Activated CD4-positive, alpha-beta T cell treated with anti-CD3 and anti-CD28 coated beads, Interleukin-2, amount 10 ng/mL, durations not matched to agents 24 days and 14 days (primary cell): Measurements from ENCODE around the gene ZNF43. TPM values are rescaled to one million over a fixed set of nuclear protein-coding genes. Genes with fewer than 3 reads are reported as not detected.
"Not testable (repeated sequence)": the region's sequence is repeated elsewhere in the genome, so short reads cannot be mapped to it uniquely, and the experiment has no call there.

Experiments
- DNase-seq: peaks from one replicate; pipeline ENCODE4 v3.0.0; 2022
- H3K27ac Mint-ChIP-seq: one replicate; pipeline ENCODE4 v1.8.0; 2022; ENCODE audit warnings: mild to moderate bottlenecking, mixed read lengths
- H3K27me3 Mint-ChIP-seq: one replicate; pipeline ENCODE4 v1.8.0; 2022; ENCODE audit warnings: mixed read lengths
- H3K36me3 Mint-ChIP-seq: one replicate; pipeline ENCODE4 v1.8.0; 2022; ENCODE audit warnings: low read depth, mild to moderate bottlenecking, mixed read lengths
- H3K4me1 Mint-ChIP-seq: one replicate; pipeline ENCODE4 v1.8.0; 2021; ENCODE audit warnings: mixed read lengths
- H3K4me3 Mint-ChIP-seq: one replicate; pipeline ENCODE4 v1.8.0; 2022; ENCODE audit warnings: mild to moderate bottlenecking, moderate library complexity, mixed read lengths
- H3K9me3 Mint-ChIP-seq: one replicate; pipeline ENCODE4 v1.8.0; 2021; ENCODE audit warnings: mixed read lengths
- intact Hi-C: fragments of 100-400 bp; cut with micrococcal nuclease; formaldehyde crosslinking; loops from one replicate; pipeline ENCODE4 v1.15.1; 2023
- total RNA-seq: library from RNA; stranded (reverse); gene quantifications from 2 replicates; pipeline ENCODE4 v1.2.3, GENCODE V29; 2022

ZNF43 gene
- total RNA-seq, result 30.3 and 33.3 TPM in 2 replicates

DNA sequence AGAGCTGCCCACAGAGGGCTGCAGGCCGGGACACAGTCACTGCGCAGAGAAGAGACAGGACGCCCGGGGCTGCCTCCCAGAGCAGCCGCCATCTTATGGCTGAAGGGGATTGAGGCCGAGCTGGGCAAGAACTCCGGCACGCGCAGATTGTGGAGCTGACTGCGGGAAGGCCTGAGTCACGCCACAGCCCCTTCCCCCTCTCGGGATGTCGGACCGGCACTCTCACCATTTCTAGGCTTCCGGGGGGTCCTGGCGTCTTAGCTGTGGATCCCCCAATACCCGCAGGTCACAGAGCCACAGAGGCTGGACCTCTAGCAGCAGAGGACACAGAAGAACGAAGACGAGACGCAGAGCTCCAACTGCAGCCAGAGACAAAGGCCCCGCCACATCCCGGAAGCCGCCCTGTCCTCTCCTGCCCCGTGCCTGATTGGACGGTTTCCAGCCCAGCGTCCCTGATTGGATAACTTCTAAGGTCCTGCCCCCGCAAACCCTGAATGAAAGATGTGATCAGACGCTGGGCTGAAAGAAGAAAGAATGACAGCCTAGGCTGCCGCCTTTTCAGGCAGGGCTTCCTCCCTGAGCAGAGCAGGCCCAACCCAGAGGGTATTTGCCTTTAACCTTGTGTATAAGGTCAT, at the start of gene ZNF43:
Gene ZNF43, minus strand, starts transcription at position 373 of the 635 bp plus-strand sequence. Its CDS starts 144 bp downstream, at position 229.
- peaks cover 3% of the 10 kb centered on the region for H3K4me1 Mint-ChIP-seq
- peak within 1 kb of the TSS; percentile 100 for H3K4me3 Mint-ChIP-seq
- peaks cover 69% of the 10 kb centered on the region for H3K36me3 Mint-ChIP-seq
- intact Hi-C loops, result loop anchor here (1.0 to 5.0 kb wide), 3 partner anchors 16 to 1059 kb away; partner anchors contain the start of genes ZNF100 and ZNF66
- peak; percentile 96 for DNase-seq
- peaks cover 28% of the 10 kb centered on the region for H3K9me3 Mint-ChIP-seq
- peak within 1 kb of the TSS; percentile 100 for H3K27ac Mint-ChIP-seq
- no peaks in the 10 kb centered on the region for H3K27me3 Mint-ChIP-seq

DNA sequence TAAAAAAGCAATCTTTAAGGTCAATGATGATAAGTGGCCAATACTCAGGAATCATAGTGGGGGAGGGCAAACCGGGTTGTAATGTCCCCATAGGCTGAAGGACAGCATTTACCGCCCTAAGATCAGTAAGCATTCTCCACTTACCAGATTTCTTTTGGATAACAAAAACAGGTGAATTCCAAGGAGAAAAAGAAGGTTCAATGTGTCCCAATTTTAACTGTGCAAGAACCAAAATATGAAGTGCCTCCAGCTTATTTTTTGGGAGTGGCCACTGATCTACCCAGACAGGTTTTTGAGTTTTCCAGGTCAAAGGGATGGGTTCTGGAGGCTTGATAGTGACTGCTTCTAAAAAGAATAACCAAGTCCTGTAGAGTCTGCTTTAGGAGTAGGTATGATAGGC, 49.5 kb upstream of the ZNF43 start:
- H3K4me3 Mint-ChIP-seq, DNase-seq, H3K4me1 Mint-ChIP-seq, H3K27me3 Mint-ChIP-seq, H3K27ac Mint-ChIP-seq, intact Hi-C loops, H3K36me3 Mint-ChIP-seq: not testable (repeated sequence)
- peaks cover 31% of the 10 kb centered on the region for H3K9me3 Mint-ChIP-seq

DNA sequence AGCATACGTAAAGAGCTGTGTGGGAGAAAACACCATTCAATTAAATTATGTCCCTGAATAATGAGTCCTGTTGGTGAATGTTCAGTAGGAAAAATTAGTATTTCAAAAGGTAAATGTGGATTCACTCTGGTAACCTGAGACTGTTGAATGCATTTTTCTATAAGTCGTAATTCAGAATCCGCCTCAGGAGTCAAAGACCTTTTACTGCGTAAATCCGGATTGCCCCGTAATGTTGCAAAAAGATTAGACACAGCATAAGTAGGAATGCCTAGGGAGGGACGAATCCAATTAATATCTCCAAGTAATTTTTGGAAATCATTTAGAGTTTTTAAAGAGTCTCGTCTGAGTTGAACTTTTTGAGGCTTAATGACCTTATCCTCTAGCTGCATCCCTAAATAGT, 48.8 kb upstream of the ZNF43 start:
- H3K4me1 Mint-ChIP-seq, H3K36me3 Mint-ChIP-seq, H3K27ac Mint-ChIP-seq, H3K27me3 Mint-ChIP-seq, intact Hi-C loops, H3K4me3 Mint-ChIP-seq, DNase-seq: not testable (repeated sequence)
- peaks cover 31% of the 10 kb centered on the region for H3K9me3 Mint-ChIP-seq

DNA sequence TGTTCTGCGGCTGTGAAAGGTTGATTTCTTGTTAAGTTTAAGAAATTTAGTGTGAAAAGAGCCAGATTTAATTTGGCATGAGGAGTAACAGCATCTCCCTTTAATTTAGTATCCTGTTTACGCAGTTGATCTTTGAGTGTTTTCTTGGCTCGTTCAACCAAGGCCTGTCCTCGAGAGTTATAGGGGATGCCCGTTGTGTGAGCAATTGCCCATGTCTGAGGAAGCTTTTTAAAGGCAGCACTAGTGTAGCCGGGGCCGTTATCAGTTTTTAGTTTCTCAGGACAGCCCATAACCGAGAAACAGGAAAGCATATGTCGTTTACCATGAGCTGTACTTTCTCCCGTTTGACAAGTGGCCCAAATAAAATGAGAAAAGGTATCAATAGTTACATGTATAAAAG, 47.5 kb upstream of the ZNF43 start:
- no peaks in the 10 kb centered on the region for H3K36me3 Mint-ChIP-seq
- H3K4me3 Mint-ChIP-seq, result no peak overlapping the region
- H3K4me1 Mint-ChIP-seq, result no peaks in the 10 kb centered on the region

DNA sequence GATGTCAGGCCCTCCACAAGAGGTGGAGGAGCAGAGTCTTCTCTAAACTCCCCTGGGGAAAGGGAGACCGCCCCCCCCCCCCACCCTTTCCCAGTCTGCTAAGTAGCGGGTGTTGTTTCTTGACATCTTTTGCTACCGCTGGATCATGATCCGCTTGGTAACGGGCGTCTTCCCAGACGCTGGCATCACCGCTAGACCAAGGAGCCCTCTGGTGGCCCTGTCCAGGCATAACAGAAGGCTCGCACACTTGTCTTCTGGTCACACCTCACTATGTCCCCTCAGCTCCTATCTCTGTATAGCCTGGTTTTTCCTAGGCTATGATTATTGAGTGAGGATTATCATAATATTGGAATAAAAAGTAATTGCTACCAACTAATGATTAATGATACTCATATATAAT, 44.8 kb upstream of the ZNF43 start:
- DNase-seq, intact Hi-C loops, H3K27me3 Mint-ChIP-seq, H3K4me1 Mint-ChIP-seq, H3K4me3 Mint-ChIP-seq, H3K36me3 Mint-ChIP-seq, H3K27ac Mint-ChIP-seq: not testable (repeated sequence)
- H3K9me3 Mint-ChIP-seq, result peaks cover 30% of the 10 kb centered on the region

More for the DNA sequence above, 47.5 kb upstream of the ZNF43 start:
- Mint-ChIP-seq H3K9me3 (peaks cover 34% of the 10 kb centered on the region), H3K27ac (no peak overlapping the region), H3K27me3 (no peaks in the 10 kb centered on the region)
- DNase-seq, result no peak
- intact Hi-C loops, result no loop called here

DNA sequence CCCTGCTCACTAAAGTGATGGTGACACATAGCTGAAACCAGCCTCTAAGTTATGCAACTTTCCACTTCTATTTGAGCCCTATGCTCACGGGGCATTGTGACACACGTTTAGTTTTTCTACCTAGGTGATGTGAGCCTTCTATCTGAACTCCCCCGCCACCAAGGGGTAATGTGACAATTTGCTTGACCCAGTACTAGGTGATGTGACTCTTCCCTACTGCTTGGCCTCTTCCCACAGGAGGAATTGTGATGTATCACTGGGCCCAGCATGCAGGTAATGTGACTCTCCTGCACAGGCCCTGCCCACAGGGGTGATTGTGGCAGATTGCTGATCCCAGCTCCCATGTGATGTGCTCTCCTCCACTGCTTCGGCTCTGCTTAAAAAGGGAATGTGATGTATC, 42.7 kb upstream of the ZNF43 start:
- H3K4me1 Mint-ChIP-seq, result no peaks in the 10 kb centered on the region
- no peak overlapping the region for H3K4me3 Mint-ChIP-seq
- intact Hi-C loops, result no loop called here
- no peaks in the 10 kb centered on the region for H3K27me3 Mint-ChIP-seq
- peaks cover 22% of the 10 kb centered on the region for H3K9me3 Mint-ChIP-seq
- no peak for DNase-seq
- H3K27ac Mint-ChIP-seq, result no peak overlapping the region
- H3K36me3 Mint-ChIP-seq, result no peaks in the 10 kb centered on the region

DNA sequence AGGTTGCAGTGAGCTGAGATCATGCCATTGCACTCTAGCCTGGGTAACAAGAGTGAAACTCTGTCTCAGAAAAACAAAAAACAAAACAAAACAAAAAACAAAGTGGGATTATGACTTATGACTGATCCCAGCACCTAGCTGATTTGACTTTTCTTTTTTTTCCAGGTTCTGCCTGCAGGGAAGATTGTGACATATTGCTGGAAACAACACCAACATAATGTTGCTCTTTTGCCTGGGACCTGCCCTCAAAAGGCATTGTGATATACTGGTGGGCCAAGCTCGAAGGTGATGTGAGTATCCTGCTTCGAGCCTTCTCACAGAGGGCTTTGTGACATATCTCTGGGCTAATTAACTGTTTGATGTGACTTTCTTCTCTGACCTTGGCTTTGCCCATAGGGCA, 42.0 kb upstream of the ZNF43 start:
- no peak for DNase-seq
- H3K36me3 Mint-ChIP-seq, result no peaks in the 10 kb centered on the region
- H3K9me3 Mint-ChIP-seq, result peaks cover 19% of the 10 kb centered on the region
- intact Hi-C loops, result no loop called here
- H3K27ac Mint-ChIP-seq, result no peak overlapping the region
- no peaks in the 10 kb centered on the region for H3K27me3 Mint-ChIP-seq
- no peaks in the 10 kb centered on the region for H3K4me1 Mint-ChIP-seq
- no peak overlapping the region for H3K4me3 Mint-ChIP-seq

DNA sequence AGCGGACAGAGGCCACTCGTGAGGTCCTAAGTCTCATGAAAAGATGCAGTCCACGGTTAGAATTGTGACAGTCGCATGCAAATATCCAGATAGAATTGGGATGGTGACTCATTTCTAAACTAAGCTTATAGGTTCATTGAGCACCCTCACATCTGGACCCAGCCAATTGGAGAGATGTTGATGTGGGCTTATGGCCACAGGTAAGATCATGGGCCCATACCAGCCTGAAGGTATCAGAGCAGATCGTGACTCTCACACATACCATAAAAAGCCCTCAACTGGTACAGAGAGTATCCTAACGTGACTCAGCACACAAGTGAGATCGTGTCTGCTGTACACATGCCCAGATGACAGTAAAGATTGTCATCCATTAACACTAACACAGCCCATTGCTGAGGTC, 40.6 kb upstream of the ZNF43 start:
- DNase-seq, H3K4me1 Mint-ChIP-seq, H3K36me3 Mint-ChIP-seq, H3K27ac Mint-ChIP-seq, intact Hi-C loops, H3K27me3 Mint-ChIP-seq, H3K4me3 Mint-ChIP-seq: not testable (repeated sequence)
- peaks cover 14% of the 10 kb centered on the region for H3K9me3 Mint-ChIP-seq

DNA sequence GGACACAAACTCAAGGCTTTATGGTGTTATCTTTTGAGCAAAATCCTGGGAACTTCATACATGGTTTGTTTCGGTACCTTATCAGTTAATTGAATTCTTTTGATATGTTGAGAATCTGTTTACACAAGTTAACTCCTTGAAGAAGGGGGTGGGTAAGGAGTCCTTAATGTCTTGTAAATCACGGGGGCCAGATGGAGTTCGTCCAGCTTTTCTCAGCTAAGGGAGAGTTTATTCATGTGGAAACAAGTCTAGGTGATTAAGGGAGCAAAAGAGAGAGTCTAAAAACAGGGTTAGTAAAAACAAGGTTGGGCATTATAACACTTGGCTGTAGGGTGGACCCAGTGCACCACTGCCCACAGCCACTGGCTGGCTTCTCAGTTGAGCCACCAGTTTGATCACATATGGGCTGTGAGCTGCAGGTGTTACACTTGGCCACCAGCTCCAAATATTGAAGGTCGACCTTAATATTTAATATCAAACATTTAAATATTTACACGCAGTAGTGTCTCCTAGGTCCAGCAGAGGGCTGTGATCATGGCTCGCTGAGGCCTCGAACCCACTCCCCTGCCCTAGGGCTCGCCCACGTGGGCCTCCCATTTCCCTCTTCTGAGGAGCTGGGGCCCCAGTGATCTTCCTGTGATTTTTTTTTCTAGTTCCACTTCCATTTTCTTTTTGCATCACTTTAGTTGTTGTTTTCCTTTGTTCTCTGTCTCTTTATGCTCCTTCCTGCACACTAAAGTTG, 21.0 kb upstream of the ZNF43 start:
- intact Hi-C loops, result no loop called here
- Mint-ChIP-seq H3K36me3 (no peaks in the 10 kb centered on the region), H3K9me3 (peaks cover 24% of the 10 kb centered on the region), H3K27me3 (no peaks in the 10 kb centered on the region), H3K4me3 (no peak overlapping the region), H3K27ac (no peak overlapping the region), H3K4me1 (peaks cover 5% of the 10 kb centered on the region)
- no peak for DNase-seq

DNA sequence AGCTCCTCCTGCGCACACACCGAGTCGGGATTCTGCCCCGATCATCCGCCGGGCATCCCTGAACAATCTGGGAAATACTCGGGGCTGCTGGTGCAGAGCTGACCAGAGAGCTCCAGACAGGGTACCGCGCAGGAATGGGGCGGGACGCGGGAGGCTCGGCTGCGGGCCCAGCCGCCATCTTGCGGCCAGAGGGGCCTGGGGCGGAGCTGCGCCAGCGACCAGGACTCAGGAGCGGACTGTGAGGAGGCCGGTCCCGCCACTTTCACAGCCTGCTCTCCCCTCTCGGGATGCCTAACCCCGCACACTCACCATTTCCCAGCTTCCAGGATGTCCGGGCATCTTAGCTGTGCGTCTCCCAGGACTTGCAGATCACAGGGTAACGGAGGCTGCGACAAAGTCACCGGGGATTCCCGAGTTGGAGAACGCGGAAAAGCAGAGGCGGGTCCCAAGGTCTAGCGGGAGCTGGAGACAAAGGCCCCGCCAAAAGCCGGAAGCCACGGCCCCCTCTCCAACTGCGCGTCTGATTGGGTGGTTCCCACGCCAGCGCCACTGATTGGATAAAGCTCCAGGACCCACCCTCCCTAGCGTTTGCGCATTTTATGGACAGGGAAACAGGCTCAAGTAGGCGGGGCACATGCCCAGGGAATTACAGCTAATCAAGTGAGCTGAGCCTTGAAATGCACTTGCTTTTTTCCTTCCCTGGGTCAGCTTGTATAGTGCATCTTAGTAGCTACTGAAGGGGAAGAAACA, 15.8 kb upstream of the ZNF43 start:
- Mint-ChIP-seq H3K36me3 (peaks cover 36% of the 10 kb centered on the region), H3K27ac (peak overlapping the region; percentile 93), H3K4me3 (peak overlapping the region; percentile 92), H3K9me3 (peaks cover 31% of the 10 kb centered on the region), H3K27me3 (no peaks in the 10 kb centered on the region), H3K4me1 (peaks cover 11% of the 10 kb centered on the region)
- peak; percentile 95 for DNase-seq
- intact Hi-C loops, result loop anchor here (1.0 to 5.0 kb wide), 3 partner anchors 15 to 344 kb away; partner anchors contain the start of genes ZNF100, ZNF429 and ZNF43

DNA sequence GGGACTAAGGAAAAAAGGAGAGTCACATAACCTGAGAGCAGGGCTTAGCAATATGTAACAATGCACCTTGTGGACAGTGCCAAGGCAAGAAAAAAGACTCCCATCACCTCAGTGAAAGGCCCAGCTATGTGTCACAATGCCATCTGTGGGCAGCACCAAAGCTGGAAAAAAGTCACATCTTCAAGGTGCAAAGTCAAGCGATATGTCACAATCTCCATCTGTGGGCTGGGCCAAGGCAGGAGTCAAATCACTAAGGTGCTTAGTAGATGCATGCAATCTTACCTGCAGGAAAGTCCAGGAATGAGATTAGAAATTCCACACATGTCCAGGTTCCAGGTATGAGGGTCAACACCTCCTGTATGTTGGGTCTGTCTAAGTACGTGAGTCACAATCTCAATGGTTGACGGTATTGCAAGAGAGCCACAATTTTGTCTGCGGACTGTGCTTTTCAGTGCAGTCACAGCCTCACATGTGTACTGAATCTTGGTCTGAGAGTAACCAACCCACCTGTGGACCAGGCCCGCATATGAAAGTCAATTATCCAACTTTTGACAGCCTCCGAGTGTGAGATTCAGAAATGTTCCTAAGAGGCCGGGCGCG, 14.8 kb upstream of the ZNF43 start:
- H3K36me3 Mint-ChIP-seq, result peaks cover 46% of the 10 kb centered on the region
- H3K9me3 Mint-ChIP-seq, result peaks cover 32% of the 10 kb centered on the region
- peak overlapping the region; percentile 93 for H3K27ac Mint-ChIP-seq
- intact Hi-C loops, result loop anchor here (5.0 kb wide), 1 partner anchor 343 kb away; the partner anchor contains the start of gene ZNF429
- H3K27me3 Mint-ChIP-seq, result no peaks in the 10 kb centered on the region
- H3K4me3 Mint-ChIP-seq, result peak overlapping the region; percentile 92
- peaks cover 16% of the 10 kb centered on the region for H3K4me1 Mint-ChIP-seq
- DNase-seq, result no peak

DNA sequence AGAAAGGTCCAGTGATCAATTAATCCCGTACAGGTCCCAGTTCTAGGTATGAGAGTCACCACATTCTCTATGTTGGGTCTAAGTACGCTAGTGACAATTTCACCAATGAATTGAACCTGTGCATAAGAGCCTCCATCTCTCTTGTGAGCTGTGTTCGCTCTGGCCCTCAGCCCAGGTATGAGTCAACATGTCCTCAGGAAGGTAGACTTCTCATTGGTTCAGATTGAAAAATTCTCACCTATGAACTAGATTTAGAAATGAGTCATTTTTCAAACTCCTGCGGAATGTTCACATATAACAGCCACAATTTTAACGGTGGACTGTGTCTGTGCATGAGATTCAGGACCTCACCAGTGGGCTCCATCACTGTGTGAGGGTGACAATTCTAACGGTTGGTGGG, 12.7 kb upstream of the ZNF43 start:
- no peak overlapping the region for H3K4me3 Mint-ChIP-seq
- H3K36me3 Mint-ChIP-seq, result peaks cover 65% of the 10 kb centered on the region
- H3K4me1 Mint-ChIP-seq, result peaks cover 16% of the 10 kb centered on the region
- no peaks in the 10 kb centered on the region for H3K27me3 Mint-ChIP-seq
- no peak for DNase-seq
- H3K9me3 Mint-ChIP-seq, result peaks cover 31% of the 10 kb centered on the region
- intact Hi-C loops, result no loop called here
- H3K27ac Mint-ChIP-seq, result no peak overlapping the region

DNA sequence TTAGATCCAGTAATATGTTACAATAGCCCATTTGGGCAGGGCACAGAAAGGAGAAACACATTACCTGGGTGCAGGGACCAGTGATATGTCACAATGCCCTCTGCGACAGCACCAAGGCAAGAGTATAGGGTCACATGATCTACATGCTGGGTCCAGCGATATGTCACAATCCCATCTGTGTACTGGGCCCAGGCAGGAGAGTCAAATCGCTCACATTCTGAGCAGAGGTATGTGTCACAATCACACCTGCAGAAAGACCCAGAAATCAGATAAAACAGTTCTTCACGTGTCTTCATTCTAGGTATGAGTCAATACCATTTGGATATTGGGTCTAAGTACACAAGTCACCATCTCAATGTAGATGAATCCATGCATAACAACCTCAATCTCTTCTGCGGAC, 7.1 kb upstream of the ZNF43 start:
- Mint-ChIP-seq H3K27ac (no peak overlapping the region), H3K27me3 (no peaks in the 10 kb centered on the region), H3K4me3 (no peak overlapping the region), H3K9me3 (peaks cover 38% of the 10 kb centered on the region), H3K4me1 (peaks cover 5% of the 10 kb centered on the region), H3K36me3 (peaks cover 90% of the 10 kb centered on the region)
- DNase-seq, result no peak
- intact Hi-C loops, result no loop called here
